GM12865 (cell line): ENCODE measurements around the gene FAM216A.
"Not testable (repeated sequence)": the region's sequence is repeated elsewhere in the genome, so short reads cannot be mapped to it uniquely, and the experiment has no call there.

Experiments
- DNase-seq: peaks from one replicate; pipeline ENCODE4 v3.0.0; 2010; ENCODE audit warnings: low read depth
- H3K4me3 ChIP-seq: 2 replicates; pipeline ENCODE4 v1.5.1; 2011; ENCODE audit warnings: mild to moderate bottlenecking, low read depth, low read length, control low read depth
- TF ChIP-seq, protein P1 (sequence below): IDR thresholded peaks from 2 replicates; pipeline ENCODE4 v1.5.1; 2011; ENCODE audit warnings: low read length, control low read depth, low read depth, inconsistent platforms; ENCODE audit not compliant: insufficient read depth; ENCODE audit errors: missing control alignments

FAM216A gene, protein sequence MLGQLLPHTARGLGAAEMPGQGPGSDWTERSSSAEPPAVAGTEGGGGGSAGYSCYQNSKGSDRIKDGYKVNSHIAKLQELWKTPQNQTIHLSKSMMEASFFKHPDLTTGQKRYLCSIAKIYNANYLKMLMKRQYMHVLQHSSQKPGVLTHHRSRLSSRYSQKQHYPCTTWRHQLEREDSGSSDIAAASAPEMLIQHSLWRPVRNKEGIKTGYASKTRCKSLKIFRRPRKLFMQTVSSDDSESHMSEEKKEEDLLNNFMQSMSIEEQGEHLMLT

DNA sequence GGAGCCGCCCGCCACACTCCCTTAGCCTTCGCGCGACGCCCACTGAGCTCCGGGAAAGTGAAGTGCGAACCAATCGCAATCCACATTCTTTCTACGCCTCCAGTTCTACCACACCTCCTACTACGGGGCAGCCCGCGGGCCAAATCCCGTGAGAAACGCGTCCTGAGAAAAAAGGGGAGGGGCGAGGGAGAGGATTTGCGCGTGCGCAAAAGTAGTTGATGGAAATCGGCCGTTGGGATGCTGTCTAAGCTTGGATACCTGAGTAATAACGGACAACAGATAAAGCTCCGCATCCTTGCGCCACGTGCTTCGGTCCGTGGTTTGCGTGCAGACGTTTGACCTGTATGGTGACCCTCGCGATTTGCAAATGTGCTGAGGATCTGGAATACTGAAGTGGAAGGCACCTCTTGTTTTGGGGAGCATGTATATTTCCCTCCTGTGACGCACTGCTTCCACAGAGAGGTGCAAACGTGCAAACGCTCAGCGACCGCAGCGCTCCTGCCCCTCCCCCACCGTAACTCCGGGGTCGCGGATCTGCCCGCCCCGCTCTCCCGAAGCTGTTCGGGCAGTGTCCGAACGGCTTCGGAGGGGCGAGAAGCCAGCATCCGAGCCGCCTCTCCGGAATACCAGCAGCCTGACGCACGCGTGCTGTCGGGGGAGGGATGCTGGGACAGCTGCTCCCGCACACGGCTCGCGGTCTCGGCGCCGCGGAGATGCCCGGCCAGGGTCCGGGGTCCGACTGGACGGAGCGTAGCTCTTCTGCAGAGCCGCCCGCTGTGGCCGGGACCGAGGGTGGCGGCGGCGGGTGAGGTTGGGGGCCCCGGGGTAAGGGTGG lies at the start of gene FAM216A, which contains the start of gene GPN3:
Gene FAM216A, plus strand, starts transcription at position 632 of the 835 bp plus-strand sequence. Its CDS starts 31 bp downstream, at position 663.
Gene GPN3, minus strand, starts transcription at position 44 of the 835 bp plus-strand sequence. CDS start 54 bp downstream, outside the sequence.
- TF ChIP-seq, protein P1, sequence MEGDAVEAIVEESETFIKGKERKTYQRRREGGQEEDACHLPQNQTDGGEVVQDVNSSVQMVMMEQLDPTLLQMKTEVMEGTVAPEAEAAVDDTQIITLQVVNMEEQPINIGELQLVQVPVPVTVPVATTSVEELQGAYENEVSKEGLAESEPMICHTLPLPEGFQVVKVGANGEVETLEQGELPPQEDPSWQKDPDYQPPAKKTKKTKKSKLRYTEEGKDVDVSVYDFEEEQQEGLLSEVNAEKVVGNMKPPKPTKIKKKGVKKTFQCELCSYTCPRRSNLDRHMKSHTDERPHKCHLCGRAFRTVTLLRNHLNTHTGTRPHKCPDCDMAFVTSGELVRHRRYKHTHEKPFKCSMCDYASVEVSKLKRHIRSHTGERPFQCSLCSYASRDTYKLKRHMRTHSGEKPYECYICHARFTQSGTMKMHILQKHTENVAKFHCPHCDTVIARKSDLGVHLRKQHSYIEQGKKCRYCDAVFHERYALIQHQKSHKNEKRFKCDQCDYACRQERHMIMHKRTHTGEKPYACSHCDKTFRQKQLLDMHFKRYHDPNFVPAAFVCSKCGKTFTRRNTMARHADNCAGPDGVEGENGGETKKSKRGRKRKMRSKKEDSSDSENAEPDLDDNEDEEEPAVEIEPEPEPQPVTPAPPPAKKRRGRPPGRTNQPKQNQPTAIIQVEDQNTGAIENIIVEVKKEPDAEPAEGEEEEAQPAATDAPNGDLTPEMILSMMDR = no peak
- peak within 1 kb of the TSS; percentile 99 for H3K4me3 ChIP-seq
- peak; percentile 98 for DNase-seq

DNA sequence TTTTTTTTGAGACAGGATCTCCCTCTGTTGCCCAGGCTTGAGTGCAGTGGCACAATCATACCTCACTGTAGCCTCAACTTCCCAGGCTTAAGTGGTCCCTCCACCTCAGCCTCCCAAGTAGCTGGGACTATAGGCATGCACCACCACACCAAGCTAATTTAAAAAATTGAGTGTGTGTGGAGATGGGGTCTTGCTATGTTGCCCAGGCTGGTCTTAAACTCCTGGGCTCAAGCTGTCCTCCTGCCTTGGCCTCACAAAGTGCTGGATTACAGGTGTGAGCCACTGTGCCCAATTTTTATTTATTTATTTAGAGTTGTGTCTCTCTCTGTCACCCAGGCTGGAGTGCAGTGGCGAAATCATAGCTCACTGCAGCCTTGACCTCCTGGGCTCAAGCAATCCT lies 48.0 kb upstream of the FAM216A start:
- not testable (repeated sequence) for H3K4me3 ChIP-seq, DNase-seq

DNA sequence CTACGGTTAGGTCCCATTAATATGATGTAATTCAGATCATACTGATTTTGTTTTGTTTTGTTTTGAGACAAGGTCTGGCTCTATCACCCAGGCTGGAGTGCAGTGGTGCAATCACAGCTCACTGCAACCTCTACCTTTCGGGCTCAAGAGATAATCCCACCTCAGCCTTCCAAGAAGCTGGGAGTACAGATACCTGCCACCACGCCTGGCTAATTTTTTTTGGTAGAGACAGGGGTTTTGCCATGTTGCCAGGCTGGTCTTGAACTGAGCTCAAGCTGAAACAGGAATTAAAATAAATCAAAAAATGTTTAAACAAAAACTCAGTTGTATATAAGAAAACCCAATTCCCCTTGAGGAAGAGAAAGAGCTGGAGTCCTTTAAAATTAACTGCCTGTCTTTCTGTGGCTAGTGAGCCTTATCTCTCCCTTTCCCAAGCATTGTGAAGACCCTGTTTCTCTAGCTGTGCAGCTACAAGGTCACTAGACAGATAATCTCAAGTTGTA lies 47.4 kb upstream of the FAM216A start:
- no peak overlapping the region for H3K4me3 ChIP-seq
- TF ChIP-seq, protein P1 = no peak
- no peak for DNase-seq

DNA sequence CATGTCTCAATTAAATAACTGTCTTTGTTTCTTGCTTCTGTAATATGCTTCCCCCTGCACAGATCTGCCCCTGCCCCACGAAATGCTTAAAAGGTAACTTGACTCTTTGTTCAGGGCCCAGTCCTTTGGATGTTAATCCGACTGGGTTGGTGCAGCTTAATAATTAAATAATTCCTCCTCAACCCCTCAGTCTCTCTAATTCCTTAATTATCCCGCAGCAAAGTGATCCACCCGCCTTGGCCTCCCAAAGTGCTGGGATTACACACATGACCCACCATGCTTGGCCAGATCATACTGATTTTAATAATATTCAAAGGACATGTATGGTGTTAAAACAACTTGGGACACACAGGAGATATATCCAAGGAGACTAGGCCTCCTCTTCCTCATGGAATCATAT lies 46.9 kb upstream of the FAM216A start:
- H3K4me3 ChIP-seq = no peak overlapping the region
- DNase-seq = no peak
- TF ChIP-seq, protein P1 = no peak

DNA sequence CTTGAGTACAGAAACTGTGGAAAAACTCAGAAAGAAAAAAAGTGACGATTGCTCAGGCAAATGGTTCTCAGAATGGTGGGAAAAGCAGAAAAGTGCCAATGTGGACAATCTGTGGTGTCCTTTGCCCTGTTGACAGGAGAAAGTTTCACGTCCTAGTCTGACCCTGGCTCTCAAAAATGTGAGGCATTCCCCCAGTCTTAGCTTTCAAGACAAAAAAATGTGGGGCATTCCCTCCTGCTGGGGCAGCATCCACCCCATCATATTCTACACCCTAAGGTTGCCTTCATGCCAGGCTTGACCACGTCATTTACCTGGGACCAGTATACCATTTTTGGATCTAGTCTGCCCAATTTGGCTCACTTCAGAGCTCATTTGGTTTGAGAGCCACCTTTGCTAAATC lies 44.4 kb upstream of the FAM216A start:
- no peak overlapping the region for H3K4me3 ChIP-seq
- TF ChIP-seq, protein P1 = no peak
- DNase-seq = no peak

DNA sequence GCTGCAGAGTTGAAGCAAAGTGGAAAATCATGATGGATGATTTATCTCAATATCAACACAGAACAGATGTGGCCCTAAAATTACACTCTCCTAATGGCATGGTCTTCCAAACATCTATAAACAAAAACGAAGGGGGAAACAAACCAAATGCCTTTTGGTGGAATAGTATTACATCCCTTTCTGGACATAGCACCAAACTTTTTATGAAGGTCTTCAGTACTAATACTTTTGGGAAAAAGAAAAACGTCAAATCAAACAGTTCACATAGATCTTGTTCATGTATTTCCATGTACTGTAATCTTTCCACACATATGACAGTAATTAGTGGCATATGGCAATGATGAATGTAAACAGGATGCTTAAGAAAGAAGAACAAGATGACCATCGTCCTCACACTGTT lies 42.2 kb upstream of the FAM216A start:
- no peak for DNase-seq
- H3K4me3 ChIP-seq = no peak overlapping the region
- TF ChIP-seq, protein P1 = no peak

DNA sequence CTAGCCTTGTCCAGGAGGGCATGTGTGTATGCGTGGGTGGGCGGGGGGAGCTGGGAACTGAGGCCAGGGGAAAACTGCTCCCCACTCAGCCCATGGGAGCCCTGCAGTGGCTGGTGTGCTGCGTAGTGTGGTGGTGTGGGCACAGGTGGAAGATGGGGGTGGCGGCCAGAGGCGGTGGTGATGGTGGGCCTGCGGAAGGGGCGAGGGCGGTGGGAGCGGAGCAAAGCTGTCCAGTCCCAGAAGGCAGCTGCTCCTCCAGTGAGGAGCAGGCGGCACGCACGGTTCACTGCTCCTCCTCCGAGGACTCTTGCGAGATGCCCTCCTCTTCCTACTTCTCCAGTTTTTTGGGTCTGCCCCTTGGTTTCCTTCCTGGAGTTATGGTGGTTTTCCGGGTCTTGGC lies 39.0 kb upstream of the FAM216A start:
- not testable (repeated sequence) for H3K4me3 ChIP-seq, DNase-seq
